Colonic mucosa (tissue), 4 donors: Measurements from ENCODE around the gene TMOD4. TPM values are rescaled to one million over a fixed set of nuclear protein-coding genes. Genes with fewer than 3 reads are reported as not detected.
A peak's percentile ranks its signal among the peaks of the same experiment; 100 is the strongest.
"Not testable (repeated sequence)": the region's sequence is repeated elsewhere in the genome, so short reads cannot be mapped to it uniquely, and the experiment has no call there.

Experiments
- DNase-seq: peaks from one replicate; pipeline ENCODE4 v3.0.0-alpha.2; 2020
- H3K27ac ChIP-seq: fragments of 200-600 bp; one replicate; pipeline ENCODE4 v1.8.0; 2021
- H3K27me3 ChIP-seq: fragments of 200-600 bp; one replicate; pipeline ENCODE4 v1.8.0; 2021
- H3K36me3 ChIP-seq: fragments of 200-600 bp; one replicate; pipeline ENCODE4 v1.8.0; 2021
- H3K4me1 ChIP-seq: fragments of 200-600 bp; one replicate; pipeline ENCODE4 v1.8.0; 2021; ENCODE audit warnings: mild to moderate bottlenecking
- H3K4me3 ChIP-seq: fragments of 200-600 bp; one replicate; pipeline ENCODE4 v1.8.0; 2021
- H3K9ac ChIP-seq, 2 donors: one replicate each; pipeline ENCODE4 v1.7.0; 2013; ENCODE audit warnings: control low read depth in 2 of 2, low read depth in 2 of 2, low read length in 2 of 2
- H3K9me3 ChIP-seq: fragments of 200-600 bp; one replicate; pipeline ENCODE4 v1.8.0; 2021
- intact Hi-C: fragments of 100-400 bp; cut with DNase I; formaldehyde crosslinking; loops from one replicate; pipeline ENCODE4 v1.14.1; 2022
- total RNA-seq, 2 donors: library from RNA; stranded (reverse); fragmentation: NEBNext Ultra II Directional in 1 of 2; extraction: Animal tissue kit (Norgen Biotek cat#: 25700) in 1 of 2; gene quantifications; one replicate each; pipeline ENCODE4 v1.2.1, GENCODE V29; 2021
- TF ChIP-seq, protein P1 (sequence below): fragments of 200-600 bp; IDR thresholded peaks from one replicate; pipeline ENCODE4 v1.8.0; 2022; ENCODE audit warnings: antibody characterized with exemption, mild to moderate bottlenecking
- donor health status: healthy.
- donor health status: DM: no; HTN: no; CAD: no.
- donor health status: DM: no; HTN: no; CAD: no.

Gene TMOD4
- total RNA-seq, 2 donors from 2014 or later = 0.67 TPM; not detected in 1

DNA sequence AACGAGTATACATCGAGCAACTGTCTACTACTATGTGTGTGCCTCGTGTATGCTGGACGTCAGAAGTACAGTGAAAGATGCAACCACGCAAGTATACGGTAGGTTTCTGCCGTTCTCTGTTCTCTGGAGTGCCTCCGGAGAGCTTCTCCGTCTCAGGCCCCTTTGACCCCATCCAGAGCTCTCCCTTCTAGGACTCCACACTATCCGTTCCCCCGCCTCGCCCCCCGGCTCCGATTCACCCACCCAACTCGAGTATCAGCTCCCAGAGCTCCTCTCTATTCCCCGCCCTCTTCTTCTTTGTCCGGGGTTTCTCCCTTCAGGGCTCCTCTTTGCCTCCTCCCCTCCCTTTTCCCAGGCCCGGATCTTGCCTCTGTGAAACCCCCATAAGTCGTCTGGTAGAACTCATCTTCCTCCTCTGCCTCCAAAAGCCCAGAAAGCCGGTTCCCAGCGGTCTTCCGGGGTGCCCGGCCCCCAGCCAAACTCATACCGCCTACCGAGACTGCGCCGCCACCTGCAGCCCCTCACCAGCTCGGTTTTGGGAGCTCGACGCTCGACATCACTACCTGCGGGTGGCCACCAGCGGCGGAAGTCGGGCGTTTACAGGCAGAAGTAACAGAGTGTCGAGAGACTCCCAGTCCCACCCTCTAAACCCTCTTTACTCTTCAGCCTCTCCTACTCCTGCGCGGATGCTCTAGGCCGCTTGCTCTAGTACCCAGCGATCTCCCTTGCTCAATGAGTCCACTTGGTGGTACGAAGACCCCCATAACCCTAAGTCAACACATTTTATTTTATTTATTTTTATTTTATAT lies 14.1 kb upstream of the TMOD4 start, which contains the start of gene VPS72:
TSS of gene VPS72 (minus strand) at position 561 of the 809 bp plus-strand sequence. CDS start at position 485, 76 bp downstream.
- peaks cover 3% of the 10 kb centered on the region for H3K4me1 ChIP-seq
- intact Hi-C loops = no loop called here
- peaks cover 7% of the 10 kb centered on the region for H3K36me3 ChIP-seq
- peak within 1 kb of the TSS; percentile 72 for H3K4me3 ChIP-seq
- TF ChIP-seq, protein P1, sequence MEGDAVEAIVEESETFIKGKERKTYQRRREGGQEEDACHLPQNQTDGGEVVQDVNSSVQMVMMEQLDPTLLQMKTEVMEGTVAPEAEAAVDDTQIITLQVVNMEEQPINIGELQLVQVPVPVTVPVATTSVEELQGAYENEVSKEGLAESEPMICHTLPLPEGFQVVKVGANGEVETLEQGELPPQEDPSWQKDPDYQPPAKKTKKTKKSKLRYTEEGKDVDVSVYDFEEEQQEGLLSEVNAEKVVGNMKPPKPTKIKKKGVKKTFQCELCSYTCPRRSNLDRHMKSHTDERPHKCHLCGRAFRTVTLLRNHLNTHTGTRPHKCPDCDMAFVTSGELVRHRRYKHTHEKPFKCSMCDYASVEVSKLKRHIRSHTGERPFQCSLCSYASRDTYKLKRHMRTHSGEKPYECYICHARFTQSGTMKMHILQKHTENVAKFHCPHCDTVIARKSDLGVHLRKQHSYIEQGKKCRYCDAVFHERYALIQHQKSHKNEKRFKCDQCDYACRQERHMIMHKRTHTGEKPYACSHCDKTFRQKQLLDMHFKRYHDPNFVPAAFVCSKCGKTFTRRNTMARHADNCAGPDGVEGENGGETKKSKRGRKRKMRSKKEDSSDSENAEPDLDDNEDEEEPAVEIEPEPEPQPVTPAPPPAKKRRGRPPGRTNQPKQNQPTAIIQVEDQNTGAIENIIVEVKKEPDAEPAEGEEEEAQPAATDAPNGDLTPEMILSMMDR = no peak
- H3K27me3 ChIP-seq = no peaks in the 10 kb centered on the region
- H3K27ac ChIP-seq = peak within 1 kb of the TSS; percentile 80
- peak; percentile 92 for DNase-seq
- H3K9ac ChIP-seq = peak within 1 kb of the TSS; percentile 72 to 91
- H3K9me3 ChIP-seq = no peaks in the 10 kb centered on the region

DNA sequence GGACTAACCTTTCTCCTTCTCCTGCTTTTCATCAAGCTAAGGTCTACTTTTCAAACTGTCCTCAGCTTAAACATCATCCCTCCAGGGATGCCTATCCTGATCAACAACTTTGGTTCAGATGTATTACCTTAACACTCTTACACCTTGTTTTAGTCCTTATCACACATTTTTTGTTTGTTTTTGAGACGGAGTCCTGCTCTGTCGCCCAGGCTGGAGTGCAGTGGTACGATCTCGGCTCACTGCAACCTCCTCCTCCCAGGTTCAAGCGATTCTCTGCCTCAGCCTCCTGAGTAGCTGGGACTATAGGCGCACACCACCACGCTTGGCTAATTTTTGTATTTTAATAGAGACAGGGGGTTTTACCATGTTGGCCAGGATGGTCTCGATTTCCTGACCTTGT lies 12.9 kb upstream of the TMOD4 start:
- DNase-seq, H3K27ac ChIP-seq, intact Hi-C loops, H3K9ac ChIP-seq, H3K9me3 ChIP-seq, H3K4me1 ChIP-seq, H3K27me3 ChIP-seq: not testable (repeated sequence)
- Histone ChIP-seq H3K4me3 (peak overlapping the region; percentile 72), H3K36me3 (peaks cover 17% of the 10 kb centered on the region)

DNA sequence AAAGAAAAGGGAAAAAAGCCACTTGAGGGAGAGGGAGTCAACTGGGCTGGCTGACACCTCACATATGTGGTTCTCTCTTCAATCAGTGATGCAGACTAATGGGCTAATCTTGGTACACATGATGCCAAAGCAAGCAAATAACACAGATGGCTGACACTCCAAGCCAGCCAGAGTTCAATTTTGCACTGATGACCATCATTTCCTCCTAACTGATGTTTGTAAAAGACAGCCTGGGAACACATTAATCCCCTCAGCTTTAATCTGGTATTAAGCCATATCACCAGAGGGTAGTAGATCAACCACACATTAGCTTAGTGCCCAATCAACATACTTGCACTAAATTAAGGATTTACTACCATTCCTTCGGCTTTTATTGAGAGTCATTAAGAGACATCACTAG lies 11.4 kb upstream of the TMOD4 start:
- TF ChIP-seq, protein P1 = no peak
- no peak for DNase-seq
- Histone ChIP-seq H3K27ac (no peak overlapping the region), H3K4me1 (peaks cover 3% of the 10 kb centered on the region), H3K9ac (no peak overlapping the region), H3K36me3 (peaks cover 20% of the 10 kb centered on the region), H3K27me3 (no peaks in the 10 kb centered on the region), H3K9me3 (no peaks in the 10 kb centered on the region), H3K4me3 (no peak overlapping the region)
- intact Hi-C loops = no loop called here

- H3K27ac ChIP-seq = no peak overlapping the region
- DNase-seq = no peak
- H3K36me3 ChIP-seq = peaks cover 20% of the 10 kb centered on the region
- intact Hi-C loops = no loop called here
- H3K27me3 ChIP-seq = no peaks in the 10 kb centered on the region
- TF ChIP-seq, protein P1 = no peak
- H3K9me3 ChIP-seq = no peaks in the 10 kb centered on the region
- no peak overlapping the region for H3K4me3 ChIP-seq
- peaks cover 3% of the 10 kb centered on the region for H3K4me1 ChIP-seq
- H3K9ac ChIP-seq = no peak overlapping the region
Measured at GRCh38 chr1:151184211-151184610, 8.4 kb upstream of the TMOD4 start.

DNA sequence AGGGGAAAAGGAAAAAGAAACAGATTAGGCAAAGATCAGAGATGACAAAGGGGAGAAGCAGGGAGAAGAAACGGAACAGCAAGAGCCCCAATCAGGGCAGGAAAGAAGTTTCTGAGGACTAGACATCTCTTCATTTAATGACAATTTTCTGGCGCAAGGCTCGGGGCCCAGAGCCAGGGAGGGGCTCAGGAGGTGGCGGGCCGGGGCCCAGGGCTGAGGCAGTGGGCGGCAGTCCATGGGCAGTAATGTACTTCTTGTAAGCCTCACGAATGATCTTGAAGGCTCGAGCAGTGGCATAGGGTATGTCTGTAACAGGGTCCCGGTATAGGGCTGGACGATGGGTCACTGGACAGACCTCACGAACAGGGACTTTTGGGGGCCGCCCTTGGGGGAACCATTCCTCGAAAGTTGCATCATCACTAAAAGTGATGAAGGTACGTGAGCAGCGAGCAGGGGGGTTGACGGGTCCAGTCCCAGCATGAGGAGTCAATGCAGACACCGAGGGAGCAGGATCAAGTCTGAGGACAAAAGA lies 799 bp upstream of the TMOD4 start:
- Histone ChIP-seq H3K4me1 (no peaks in the 10 kb centered on the region), H3K9me3 (no peaks in the 10 kb centered on the region), H3K27me3 (no peaks in the 10 kb centered on the region), H3K27ac (no peak overlapping the region), H3K4me3 (no peak overlapping the region), H3K9ac (no peak overlapping the region), H3K36me3 (no peaks in the 10 kb centered on the region)
- intact Hi-C loops = no loop called here
- no peak for DNase-seq
- TF ChIP-seq, protein P1 = no peak
